HCT116 (cell line): ENCODE results near the gene TNRC18.

Experiments
- CEBPB ChIP-seq: IDR thresholded peaks from 2 replicates; pipeline ENCODE4 v1.6.1; 2012; ENCODE audit warnings: low read depth
- CTCF ChIP-seq, 3 experiments: fragments of 200-600 bp in 1 of 3; sonication (generic) in 1 of 3; IDR thresholded peaks in 2 of 3; conservative IDR thresholded peaks in 1 of 3; 2 replicates each; pipeline ENCODE4 v1.5.1; 2012 to 2017; ENCODE audit warnings: low read depth in 2 of 3, low read length in 2 of 3, antibody characterized with exemption in 1 of 3, borderline replicate concordance in 1 of 3, control low read depth in 1 of 3, mild to moderate bottlenecking in 1 of 3, mixed read lengths in 1 of 3, mixed run types in 1 of 3, moderate library complexity in 1 of 3; ENCODE audit not compliant: insufficient read depth in 1 of 3
- EGR1 ChIP-seq: IDR thresholded peaks from 2 replicates; pipeline ENCODE4 v1.6.1; 2012; ENCODE audit warnings: low read depth
- ELF1 ChIP-seq: IDR thresholded peaks from 2 replicates; pipeline ENCODE4 v1.6.1; 2012; ENCODE audit warnings: low read depth, borderline replicate concordance
- EZH2 ChIP-seq: fragments of 200-600 bp; sonication (generic); IDR thresholded peaks from 2 replicates; pipeline ENCODE4 v1.6.1; 2017; ENCODE audit warnings: antibody characterized with exemption, mixed run types
- EZH2phosphoT487 ChIP-seq: fragments of 200-600 bp; IDR thresholded peaks from 2 replicates; pipeline ENCODE4 v1.6.1; 2018; ENCODE audit warnings: antibody characterized with exemption, borderline replicate concordance
- JUND ChIP-seq: IDR thresholded peaks from 2 replicates; pipeline ENCODE4 v1.6.1; 2012
- POLR2A ChIP-seq: IDR thresholded peaks from 2 replicates; pipeline ENCODE4 v1.7.0; 2011; ENCODE audit warnings: borderline replicate concordance; ENCODE audit not compliant: insufficient read depth, insufficient read length; ENCODE audit errors: extremely low read depth
- POLR2AphosphoS5 ChIP-seq: IDR thresholded peaks from 2 replicates; pipeline ENCODE4 v1.6.1; 2011; ENCODE audit warnings: mild to moderate bottlenecking, low read depth, low read length, moderate library complexity
- ZBTB33 ChIP-seq: IDR thresholded peaks from 2 replicates; pipeline ENCODE4 v1.6.1; 2011; ENCODE audit warnings: mild to moderate bottlenecking, low read length, moderate library complexity; ENCODE audit not compliant: insufficient replicate concordance; ENCODE audit errors: extremely low read depth
- ZFX ChIP-seq: fragments of 450-650 bp; IDR thresholded peaks from 2 replicates; pipeline ENCODE4 v1.6.1; 2017

GRCh38 chr7:5278766-5279165 lies 144.9 kb downstream of the TNRC18 start:
- TF ChIP-seq EZH2phosphoT487 (no peak), CTCF (IDR thresholded peaks at IDR 0.05 in 2 of 3, conservative IDR thresholded peaks at IDR 0.05 in 1 of 3; ENCODE audit: borderline replicate concordance in 1 of 3, insufficient read depth in 1 of 3, low read depth in 2 of 3, low read length in 2 of 3) (no peak), JUND (no peak), ZBTB33 (no peak), EZH2 (no peak), ZFX (no peak), CEBPB (no peak), POLR2AphosphoS5 (no peak), POLR2A (no peak), ELF1 (no peak), EGR1 (no peak)
